H54 (cell line): ENCODE data around the gene CCZ1B.
"Not testable (repeated sequence)": the region's sequence is repeated elsewhere in the genome, so short reads cannot be mapped to it uniquely, and the experiment has no call there.

Source experiments
- DNase-seq: peaks from one replicate; pipeline ENCODE4 v3.0.0; 2011; ENCODE audit warnings: low spot score, mixed read lengths; ENCODE audit not compliant: insufficient read length
- FAIRE-seq: peaks from 3 replicates; lab custom pipeline; 2011; peaks lifted over from hg19 to GRCh38; lab: Jason Lieb, UNC

Gene CCZ1B

GRCh38 chr7:6761186-6761585 lies 64.9 kb downstream of the CCZ1B start:
- not testable (repeated sequence) for DNase-seq, FAIRE-seq

GRCh38 chr7:6753964-6754363 lies 72.1 kb downstream of the CCZ1B start, which contains the start of gene RSPH10B2:
RSPH10B2 (plus strand) TSS chr7:6754103; CDS start chr7:6757678, 3,575 bp downstream.
- DNase-seq, FAIRE-seq: not testable (repeated sequence)

GRCh38 chr7:6750173-6750572 lies 75.9 kb downstream of the CCZ1B start:
- DNase-seq, FAIRE-seq: not testable (repeated sequence)

- FAIRE-seq, DNase-seq: not testable (repeated sequence)
Measured at GRCh38 chr7:6749335-6749734, 76.7 kb downstream of the CCZ1B start.
